Naive thymus-derived CD4-positive, alpha-beta T cell (primary cell): Measurements from ENCODE around the gene RHBDL1. TPM values are rescaled to one million over a fixed set of nuclear protein-coding genes. Genes with fewer than 3 reads are reported as not detected.
"Not testable (repeated sequence)": the region's sequence is repeated elsewhere in the genome, so short reads cannot be mapped to it uniquely, and the experiment has no call there.

Experiments
- ATAC-seq: fragments of 150-1000 bp; cut with Tn5 transposase; 2 replicates; pipeline ENCODE4 v1.10.0; 2021; ENCODE audit warnings: mild to moderate bottlenecking, moderate library complexity
- CTCF ChIA-PET: fragments of 350-600 bp; sonication (Branson Sonifier 250); formaldehyde crosslinking; loops from one replicate; lab custom pipeline; 2021; ENCODE audit warnings: antibody characterized with exemption; lab: Charles Lee
- POLR2A ChIA-PET: fragments of 350-600 bp; sonication (Branson Sonifier 250); formaldehyde crosslinking; loops from one replicate; lab custom pipeline; 2021; ENCODE audit warnings: antibody characterized with exemption, inconsistent platforms; lab: Charles Lee
- DNase-seq, 9 donors: peaks; one replicate each; pipeline versions ENCODE4 v3.0.0 to v3.0.0-alpha.2; 2020 to 2022; ENCODE audit warnings: mixed read lengths in 1 of 9
- H3K27ac ChIP-seq: one replicate; pipeline ENCODE4 v1.7.0; 2013; ENCODE audit warnings: mild to moderate bottlenecking, low read depth, low read length, moderate library complexity
- H3K27me3 ChIP-seq, 2 donors: one replicate each; pipeline ENCODE4 v1.7.0; 2013; ENCODE audit warnings: low read length in 2 of 2, mild to moderate bottlenecking in 2 of 2, moderate library complexity in 2 of 2; ENCODE audit not compliant: control insufficient read depth in 2 of 2, insufficient read depth in 2 of 2
- H3K36me3 ChIP-seq, 3 experiments: 1 replicate in 2 of 3; 2 replicates in 1 of 3; pipeline ENCODE4 v1.7.0; 2013; ENCODE audit warnings: low read length in 3 of 3, mild to moderate bottlenecking in 3 of 3, moderate library complexity in 1 of 3; ENCODE audit not compliant: insufficient read depth in 3 of 3, control insufficient read depth in 2 of 3
- H3K4me1 ChIP-seq, 2 donors: one replicate each; pipeline ENCODE4 v1.7.0; 2013; ENCODE audit warnings: low read length in 2 of 2, mild to moderate bottlenecking in 2 of 2, moderate library complexity in 1 of 2; ENCODE audit not compliant: control insufficient read depth in 2 of 2, insufficient read depth in 2 of 2
- H3K4me3 ChIP-seq: 2 replicates; pipeline ENCODE4 v1.7.0; 2013; ENCODE audit warnings: mild to moderate bottlenecking, low read length
- H3K9me3 ChIP-seq, 3 experiments: 1 replicate in 2 of 3; 2 replicates in 1 of 3; pipeline ENCODE4 v1.7.0; 2013; ENCODE audit warnings: low read length in 3 of 3; ENCODE audit not compliant: control insufficient read depth in 2 of 3
- H3K27ac Mint-ChIP-seq, 9 donors: one replicate each; pipeline ENCODE4 v1.8.0; 2020 to 2022; ENCODE audit warnings: mixed read lengths in 9 of 9, mild to moderate bottlenecking in 8 of 9, moderate library complexity in 5 of 9, inconsistent platforms in 2 of 9
- H3K27me3 Mint-ChIP-seq, 5 donors: one replicate each; pipeline ENCODE4 v1.8.0; 2021 to 2022; ENCODE audit warnings: mixed read lengths in 5 of 5, mild to moderate bottlenecking in 1 of 5
- H3K36me3 Mint-ChIP-seq, 5 donors: one replicate each; pipeline ENCODE4 v1.8.0; 2020 to 2022; ENCODE audit warnings: mixed read lengths in 5 of 5, mild to moderate bottlenecking in 3 of 5, inconsistent platforms in 1 of 5
- H3K4me1 Mint-ChIP-seq, 7 donors: one replicate each; pipeline ENCODE4 v1.8.0; 2020 to 2022; ENCODE audit warnings: mixed read lengths in 7 of 7, mild to moderate bottlenecking in 3 of 7, inconsistent platforms in 1 of 7
- H3K4me3 Mint-ChIP-seq, 10 donors: one replicate each; pipeline ENCODE4 v1.8.0; 2020 to 2022; ENCODE audit warnings: mild to moderate bottlenecking in 10 of 10, mixed read lengths in 10 of 10, moderate library complexity in 6 of 10, inconsistent platforms in 2 of 10
- H3K9me3 Mint-ChIP-seq, 11 donors: one replicate each; pipeline ENCODE4 v1.8.0; 2020 to 2022; ENCODE audit warnings: mixed read lengths in 11 of 11, mild to moderate bottlenecking in 4 of 11, inconsistent platforms in 1 of 11, moderate library complexity in 1 of 11
- intact Hi-C, 2 donors: fragments of 100-400 bp; cut with micrococcal nuclease; formaldehyde crosslinking; loops; one replicate each; pipeline ENCODE4 v1.15.1; 2023
- polyA plus RNA-seq, 2 donors: library from polyadenylated mRNA; unstranded; fragments of 300-500 nt; fragmentation: Illumina TruSeq; gene quantifications; one replicate each; pipeline ENCODE4 v1.2.3, GENCODE V29; 2021
- total RNA-seq, 6 experiments: library from RNA in 5 of 6; stranded (reverse) in 5 of 6; gene quantifications; 1 replicate in 5 of 6; 2 replicates in 1 of 6; pipeline ENCODE4 v1.2.3 and lab custom pipeline; 2021 to 2026

RHBDL1 gene
- total and polyA plus RNA-seq, 7 experiments from 2014 or later = 0.65 to 3.1 (median 1.6) TPM; not detected in 2

DNA sequence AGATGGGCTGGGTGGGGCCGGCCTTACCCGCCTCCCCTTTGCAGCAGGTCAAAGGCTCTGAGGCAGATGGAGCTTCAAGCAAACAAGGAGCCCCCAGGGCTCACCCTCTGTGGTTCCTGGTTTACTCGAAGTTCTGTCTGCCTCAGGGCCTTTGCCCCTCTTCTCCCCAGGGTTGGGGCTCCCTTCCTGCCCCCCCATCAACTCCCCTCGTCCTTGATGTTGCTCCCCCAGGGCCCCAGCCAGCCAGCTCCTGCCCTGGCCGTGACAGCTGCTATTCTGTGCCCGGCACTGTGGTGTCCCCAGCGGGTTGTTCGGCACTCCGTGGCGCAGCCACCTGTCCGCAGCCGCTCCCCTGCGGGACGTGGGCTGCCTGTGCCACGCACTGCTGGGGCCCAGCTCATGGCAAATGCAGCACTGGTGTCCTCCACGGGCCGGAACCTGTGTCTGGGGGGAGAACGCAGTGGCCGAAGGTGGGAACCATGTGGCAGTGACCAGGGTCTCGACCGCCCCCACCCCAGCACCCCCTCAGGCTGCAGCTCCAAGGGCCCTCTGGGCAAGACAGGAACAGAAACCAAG, 35.1 kb downstream of the RHBDL1 start:
- Mint-ChIP-seq H3K9me3 (peaks cover 0 to 2% (median 0%) of the 10 kb centered on the region in 11 donors), H3K4me1 (peaks cover 0 to 4% (median 4%) of the 10 kb centered on the region in 7 donors), H3K27me3 (peaks cover 17 to 42% (median 21%) of the 10 kb centered on the region in 5 donors), H3K36me3 (no peaks in the 10 kb centered on the region), H3K27ac (no peak overlapping the region), H3K4me3 (no peak overlapping the region)
- H3K36me3 ChIP-seq = no peaks in the 10 kb centered on the region
- H3K27ac ChIP-seq = no peak overlapping the region
- no peak for ATAC-seq
- POLR2A ChIA-PET = interaction anchor here (1.1 to 1.8 kb wide), 3 partner anchors 10 to 20 kb away, joined by 3 to 7 read pairs (median 5); partner anchors contain the start of gene WDR24
- intact Hi-C loops = loop anchor here (1.0 to 10.0 kb wide), 7 partner anchors 23 to 393 kb away; partner anchors contain the start of gene LMF1 (in 1 of the 2)
- no peak overlapping the region for H3K4me3 ChIP-seq
- H3K27me3 ChIP-seq = peaks cover 4 to 13% of the 10 kb centered on the region in 2 donors
- H3K4me1 ChIP-seq = no peaks in the 10 kb centered on the region
- CTCF ChIA-PET = interaction anchor here (0.6 to 2.4 kb wide), 8 partner anchors 8 to 73 kb away, joined by 3 to 7 read pairs (median 3); partner anchors contain the start of genes CIAO3 and WDR24
- no peaks in the 10 kb centered on the region for H3K9me3 ChIP-seq
- DNase-seq = no peak

DNA sequence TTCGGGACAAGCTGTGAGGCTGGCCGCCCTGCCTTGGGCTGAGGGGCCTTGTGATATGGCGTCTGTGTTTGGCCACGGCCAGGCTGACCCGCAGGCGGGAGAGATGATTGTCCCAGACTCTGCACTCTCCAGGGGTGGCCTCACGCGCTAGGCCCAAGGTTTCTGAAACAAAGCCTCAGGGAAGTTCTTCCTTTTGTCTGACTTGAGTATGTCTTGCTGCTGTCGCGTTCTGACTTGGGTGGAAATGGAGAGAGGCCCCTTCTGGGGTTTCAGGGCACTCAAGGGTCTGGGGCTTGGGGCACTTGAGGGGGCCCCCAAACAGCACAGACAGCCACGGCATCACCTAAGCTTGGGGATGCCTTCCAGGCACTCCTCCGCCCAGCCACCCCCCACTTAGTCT, 35.6 kb downstream of the RHBDL1 start:
- Mint-ChIP-seq H3K4me1 (peaks cover 0 to 4% (median 4%) of the 10 kb centered on the region in 7 donors), H3K27me3 (peaks cover 17 to 46% (median 21%) of the 10 kb centered on the region in 5 donors), H3K4me3 (no peak overlapping the region), H3K27ac (no peak overlapping the region), H3K36me3 (no peaks in the 10 kb centered on the region), H3K9me3 (peaks cover 0 to 2% (median 0%) of the 10 kb centered on the region in 11 donors)
- DNase-seq (no peak), ATAC-seq (no peak)
- H3K4me3 ChIP-seq = no peak overlapping the region
- ChIA-PET POLR2A (interaction anchor here (1.5 to 1.8 kb wide), 2 partner anchors 9 to 15 kb away, joined by 5 to 7 read pairs; no protein-coding TSS in a partner anchor), CTCF (interaction anchor here (0.6 to 2.4 kb wide), 6 partner anchors 9 to 72 kb away, joined by 3 to 7 read pairs (median 4); no protein-coding TSS in a partner anchor)
- intact Hi-C loops = loop anchor here (1.0 to 10.0 kb wide), 7 partner anchors 22 to 392 kb away; partner anchors contain the start of gene LMF1 (in 1 of the 2)
- no peaks in the 10 kb centered on the region for H3K36me3 ChIP-seq
- no peaks in the 10 kb centered on the region for H3K9me3 ChIP-seq
- H3K27me3 ChIP-seq = peaks cover 4 to 13% of the 10 kb centered on the region in 2 donors
- H3K4me1 ChIP-seq = no peaks in the 10 kb centered on the region
- H3K27ac ChIP-seq = no peak overlapping the region

DNA sequence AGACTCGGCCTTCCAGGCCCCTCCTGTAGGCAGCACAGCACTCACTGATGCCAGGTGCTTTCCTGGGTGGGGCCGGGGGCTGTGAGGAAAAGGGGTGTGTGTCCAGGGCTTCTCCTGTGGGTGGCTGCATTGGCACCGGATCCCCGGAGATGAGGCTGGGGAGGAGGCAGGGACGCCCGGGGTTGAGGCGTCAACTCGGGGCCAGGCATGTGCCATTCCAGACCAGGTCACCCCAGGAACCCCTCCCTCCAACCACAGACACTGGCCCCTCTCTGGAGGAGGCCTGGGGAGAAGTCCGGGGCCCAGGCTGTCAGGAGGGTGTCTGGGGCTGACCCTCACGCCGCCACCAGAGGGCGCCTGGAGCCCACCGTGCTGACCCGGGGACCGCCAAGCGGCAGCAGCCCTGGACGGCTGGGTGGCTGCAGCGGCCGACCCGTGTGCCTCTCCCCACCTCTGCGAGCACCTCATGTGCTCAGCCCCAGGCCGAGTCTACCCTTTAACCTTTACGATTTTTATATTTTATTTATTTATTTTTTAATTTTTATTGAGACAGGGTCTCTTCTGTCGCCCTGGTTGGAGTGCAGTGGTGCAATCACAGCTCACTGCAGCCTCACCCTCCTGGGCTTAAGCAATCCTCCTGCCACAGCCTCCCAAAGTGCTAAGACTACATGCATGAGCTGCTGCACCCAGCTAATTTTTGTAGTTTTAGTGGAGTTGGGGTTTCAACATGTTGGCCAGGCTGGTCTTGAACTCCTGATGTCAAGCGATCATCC, 36.3 kb downstream of the RHBDL1 start:
- ChIA-PET CTCF (interaction anchor here (0.6 to 2.4 kb wide), 17 partner anchors 9 to 344 kb away, joined by 3 to 24 read pairs (median 6); partner anchors contain the start of genes ANTKMT and CIAO3), POLR2A (interaction anchor here (1.1 to 1.8 kb wide), 4 partner anchors 16 to 34 kb away, joined by 3 to 7 read pairs (median 3); partner anchors contain the start of gene CIAO3)
- peaks cover 4 to 7% of the 10 kb centered on the region in 2 donors for H3K27me3 ChIP-seq
- Mint-ChIP-seq H3K4me1 (peaks cover 0 to 4% (median 4%) of the 10 kb centered on the region in 7 donors), H3K9me3 (peaks cover 0 to 2% (median 0%) of the 10 kb centered on the region in 11 donors), H3K36me3 (no peaks in the 10 kb centered on the region), H3K27ac (no peak overlapping the region), H3K27me3 (peaks cover 13 to 44% (median 21%) of the 10 kb centered on the region in 5 donors), H3K4me3 (no peak overlapping the region)
- no peaks in the 10 kb centered on the region for H3K9me3 ChIP-seq
- no peaks in the 10 kb centered on the region for H3K36me3 ChIP-seq
- H3K4me1 ChIP-seq = no peaks in the 10 kb centered on the region
- no peak overlapping the region for H3K4me3 ChIP-seq
- ATAC-seq (peak; percentile 71), DNase-seq (peak; percentile 54 to 86 (median 72))
- intact Hi-C loops = loop anchor here (1.0 to 10.0 kb wide), 7 partner anchors 22 to 392 kb away; partner anchors contain the start of gene LMF1 (in 1 of the 2)
- no peak overlapping the region for H3K27ac ChIP-seq

DNA sequence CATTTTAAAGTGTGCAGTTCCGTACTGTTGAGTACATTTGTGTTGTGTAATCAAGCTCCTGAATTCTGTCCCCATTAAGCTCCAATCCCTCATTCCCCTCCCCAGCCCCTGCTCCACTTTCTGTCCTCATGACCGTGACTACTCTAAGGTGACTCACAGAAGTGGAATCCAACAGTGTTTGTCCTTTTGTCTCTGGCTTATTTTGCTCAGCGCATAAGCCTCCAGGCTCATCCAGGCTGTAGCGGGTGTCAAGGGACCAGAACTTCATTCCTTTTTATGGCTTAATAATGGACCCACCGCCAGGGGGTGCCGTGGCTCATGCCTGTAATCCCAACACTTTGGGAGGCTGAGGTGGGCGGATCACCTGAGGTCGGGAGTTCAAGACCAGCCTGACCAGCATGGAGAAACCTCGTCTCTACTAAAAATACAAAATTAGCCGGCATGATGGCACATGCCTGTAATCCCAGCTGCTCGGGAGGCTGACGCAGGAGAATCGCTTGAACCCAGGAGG, 37.3 kb downstream of the RHBDL1 start:
- H3K9me3 ChIP-seq, H3K4me1 ChIP-seq, H3K36me3 Mint-ChIP-seq, H3K36me3 ChIP-seq, H3K27me3 ChIP-seq, H3K9me3 Mint-ChIP-seq, H3K4me3 ChIP-seq, H3K27ac ChIP-seq, H3K4me1 Mint-ChIP-seq, ATAC-seq: not testable (repeated sequence)
- ChIA-PET POLR2A (interaction anchor here (0.8 to 1.4 kb wide), 4 partner anchors 16 to 73 kb away, joined by 3 read pairs; partner anchors contain the start of gene CIAO3), CTCF (interaction anchor here (0.6 to 2.4 kb wide), 17 partner anchors 8 to 73 kb away, joined by 3 to 24 read pairs (median 6); partner anchors contain the start of genes ANTKMT and CIAO3)
- Mint-ChIP-seq H3K27ac (peak overlapping the region in 2 of 9 donors; percentile 18 to 24), H3K27me3 (peaks cover 11 to 36% (median 19%) of the 10 kb centered on the region in 5 donors), H3K4me3 (peak overlapping the region in 2 of 10 donors; percentile 21 to 25)
- peak in 1 of 9 donors; percentile 62 for DNase-seq
- intact Hi-C loops = loop anchor here in 1 of 2 donors (10.0 kb wide), 1 partner anchor 262 kb away; the partner anchor contains the start of gene LMF1

DNA sequence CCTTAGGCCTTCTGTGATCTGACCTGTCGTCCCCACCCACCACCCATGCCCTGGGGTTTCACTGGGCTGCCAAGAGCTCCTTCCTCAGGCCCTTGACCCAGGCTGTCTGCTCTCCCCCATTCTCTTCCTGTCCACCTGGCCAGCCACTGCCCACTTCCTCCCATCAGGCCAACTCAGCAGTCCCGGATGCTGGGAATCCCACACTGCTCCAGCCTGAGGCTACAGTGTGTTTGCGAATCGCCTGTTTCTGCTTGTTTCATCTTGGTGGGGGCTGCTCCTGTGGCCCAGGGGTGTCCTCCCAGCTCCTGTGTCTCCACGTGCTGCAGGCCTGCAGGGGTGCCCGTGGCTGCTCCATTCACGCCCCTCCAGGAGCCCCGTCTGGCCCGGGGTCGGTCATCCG, 38.6 kb downstream of the RHBDL1 start:
- H3K4me1 Mint-ChIP-seq = peaks cover 0 to 10% (median 8%) of the 10 kb centered on the region in 7 donors
- no peaks in the 10 kb centered on the region for H3K36me3 Mint-ChIP-seq
- H3K9me3 Mint-ChIP-seq = no peaks in the 10 kb centered on the region
- peak overlapping the region in 1 of 9 donors; percentile 11 for H3K27ac Mint-ChIP-seq
- H3K27me3 Mint-ChIP-seq = peaks cover 0 to 27% (median 6%) of the 10 kb centered on the region in 5 donors
- ATAC-seq = no peak
- Histone ChIP-seq H3K4me1 (peaks cover 0 to 4% of the 10 kb centered on the region in 2 donors), H3K4me3 (no peak overlapping the region), H3K27me3 (peaks cover 0 to 4% of the 10 kb centered on the region in 2 donors), H3K27ac (no peak overlapping the region), H3K9me3 (no peaks in the 10 kb centered on the region), H3K36me3 (no peaks in the 10 kb centered on the region)
- no peak for DNase-seq
- H3K4me3 Mint-ChIP-seq = peak overlapping the region in 3 of 10 donors; percentile 13 to 47 (median 26)
- ChIA-PET CTCF (interaction anchor here (1.1 kb wide), 1 partner anchor 14 kb away, joined by 4 read pairs; no protein-coding TSS in a partner anchor), POLR2A (interaction anchor here (0.7 to 1.7 kb wide), 4 partner anchors 11 to 75 kb away, joined by 3 to 5 read pairs (median 4); partner anchors contain the start of gene CHTF18)
- intact Hi-C loops = loop anchor here in 1 of 2 donors (1.0 to 10.0 kb wide), 2 partner anchors 125 to 261 kb away; partner anchors contain the start of gene LMF1
